Inflammatory macrophage treated with lipopolysaccharide for 1 hour (primary cell): ENCODE data around the gene HDAC11.

Source experiments
- DNase-seq, 2 donors: peaks; one replicate each; pipeline ENCODE4 v3.0.0-alpha.2; 2020 to 2022

HDAC11 gene

GRCh38 chr3:13528217-13528867, 48.2 kb downstream of the HDAC11 start:
- no peak for DNase-seq

GRCh38 chr3:13529196-13530112, 49.3 kb downstream of the HDAC11 start:
- no peak for DNase-seq

GRCh38 chr3:13530241-13531009, 50.3 kb downstream of the HDAC11 start:
- DNase-seq = no peak

- DNase-seq = no peak
These were observed 52.0 kb downstream of the HDAC11 start for GRCh38 chr3:13532085-13532484.

GRCh38 chr3:13532631-13533030, 52.5 kb downstream of the HDAC11 start:
- DNase-seq = no peak

GRCh38 chr3:13533885-13534301, 53.8 kb downstream of the HDAC11 start:
- no peak for DNase-seq

- no peak for DNase-seq
These were observed 55.4 kb downstream of the HDAC11 start for GRCh38 chr3:13535526-13535875.

- DNase-seq = no peak
These were observed 55.8 kb downstream of the HDAC11 start for GRCh38 chr3:13535905-13536304.

GRCh38 chr3:13536432-13536831, 56.3 kb downstream of the HDAC11 start:
- no peak for DNase-seq

GRCh38 chr3:13536832-13537231, 56.7 kb downstream of the HDAC11 start:
- DNase-seq = no peak

- DNase-seq = no peak
These were observed 57.3 kb downstream of the HDAC11 start for GRCh38 chr3:13537244-13537908.

- no peak for DNase-seq
These were observed 57.8 kb downstream of the HDAC11 start for GRCh38 chr3:13537909-13538296.

- DNase-seq = no peak
These were observed 58.6 kb downstream of the HDAC11 start for GRCh38 chr3:13538520-13539291.

GRCh38 chr3:13539292-13539638, 59.2 kb downstream of the HDAC11 start:
- no peak for DNase-seq

GRCh38 chr3:13539671-13540070, 59.6 kb downstream of the HDAC11 start:
- DNase-seq = no peak

- DNase-seq = no peak
These were observed 60.3 kb downstream of the HDAC11 start for GRCh38 chr3:13540297-13540995.

- DNase-seq = no peak
These were observed 61.6 kb downstream of the HDAC11 start for GRCh38 chr3:13541691-13542090.

- no peak for DNase-seq
These were observed 62.0 kb downstream of the HDAC11 start for GRCh38 chr3:13542142-13542541.

- no peak for DNase-seq
These were observed 63.1 kb downstream of the HDAC11 start for GRCh38 chr3:13543253-13543652.

- DNase-seq = no peak
These were observed 64.3 kb downstream of the HDAC11 start for GRCh38 chr3:13544293-13544831.

GRCh38 chr3:13544951-13545651, 65.0 kb downstream of the HDAC11 start:
- DNase-seq = no peak
